ENCODE measurements around the gene SAP130. TPM values are rescaled to one million over a fixed set of nuclear protein-coding genes. Genes with fewer than 3 reads are reported as not detected.

Gene SAP130
- total RNA-seq, 1 donor from 2014 or later, result 3.9 TPM

Other genes with a start within 250 kb of the SAP130 start
- 30.8 and 54.9 TPM in 2 replicates for gene WDR33, start 216.9 kb downstream of the SAP130 start, total RNA-seq
- 25.0 and 35.6 TPM in 2 replicates for gene POLR2D, start 169.9 kb downstream of the SAP130 start, total RNA-seq
- 20.1 and 20.6 TPM in 2 replicates for gene AMMECR1L, start 142.1 kb downstream of the SAP130 start, total RNA-seq
- gene UGGT1, start 63.1 kb upstream of the SAP130 start, total RNA-seq, result 101 and 122 TPM in 2 replicates

All from dermis blood vessel endothelial cell (primary cell).